Neural cell (in vitro differentiated cells): ENCODE measurements around the gene TSPAN33. TPM values are rescaled to one million over a fixed set of nuclear protein-coding genes. Genes with fewer than 3 reads are reported as not detected.

Experiments
- H2AFZ ChIP-seq: fragments of 200-600, 300-800 bp; sonication (generic), shearing (Covaris generic); 2 replicates; pipeline ENCODE4 v1.6.0; 2014; ENCODE audit warnings: low read depth, mild to moderate bottlenecking, antibody characterized with exemption, low read length, moderate library complexity
- H3F3A ChIP-seq: fragments of 200-600 bp; shearing (Covaris generic); 2 replicates; pipeline ENCODE4 v1.6.1; 2016; ENCODE audit warnings: mild to moderate bottlenecking, moderate library complexity, mixed read lengths, antibody characterized with exemption, low read length; ENCODE audit not compliant: insufficient read depth, poor library complexity, severe bottlenecking
- H3K27ac ChIP-seq: fragments of 200-600, 300-800 bp; sonication (generic), shearing (Covaris generic); 2 replicates; pipeline ENCODE4 v1.5.1; 2014; ENCODE audit warnings: mild to moderate bottlenecking, low read length, moderate library complexity
- H3K27me3 ChIP-seq: fragments of 300-800, 200-600 bp; sonication (generic), shearing (Covaris generic); 2 replicates; pipeline ENCODE4 v1.6.0; 2014; ENCODE audit warnings: mild to moderate bottlenecking, low read depth, low read length, moderate library complexity; ENCODE audit not compliant: insufficient read depth
- H3K36me3 ChIP-seq: fragments of 300-800, 200-600 bp; sonication (generic), shearing (Covaris generic); 2 replicates; pipeline ENCODE4 v1.5.1; 2014; ENCODE audit warnings: mild to moderate bottlenecking, antibody characterized with exemption, low read length, moderate library complexity; ENCODE audit not compliant: insufficient read depth
- H3K4me2 ChIP-seq: fragments of 300-800, 200-600 bp; sonication (generic), shearing (Covaris generic); 2 replicates; pipeline ENCODE4 v1.6.0; 2014; ENCODE audit warnings: mild to moderate bottlenecking, low read length
- H3K4me3 ChIP-seq: fragments of 300-800, 200-600 bp; sonication (generic), shearing (Covaris generic); 2 replicates; pipeline ENCODE4 v1.5.1; 2014; ENCODE audit warnings: mild to moderate bottlenecking, low read length, moderate library complexity
- H3K79me2 ChIP-seq: fragments of 200-600 bp; shearing (Covaris generic); replicated peaks from 2 replicates; pipeline ENCODE4 v1.6.0; 2014; ENCODE audit warnings: mild to moderate bottlenecking, low read length, moderate library complexity; ENCODE audit not compliant: insufficient read depth
- H3K9ac ChIP-seq: fragments of 300-800, 200-600 bp; sonication (generic), shearing (Covaris generic); 2 replicates; pipeline ENCODE4 v1.6.1; 2016; ENCODE audit warnings: mild to moderate bottlenecking, low read length, mixed read lengths
- H3K9me2 ChIP-seq: fragments of 200-600 bp; shearing (Covaris generic); 2 replicates; pipeline ENCODE4 v1.6.1; 2016; ENCODE audit warnings: mild to moderate bottlenecking, low read length, mixed read lengths; ENCODE audit not compliant: insufficient read depth
- H3K9me3 ChIP-seq: fragments of 200-600, 300-800 bp; sonication (generic), shearing (Covaris generic); 2 replicates; pipeline ENCODE4 v1.6.1; 2016; ENCODE audit warnings: mild to moderate bottlenecking, mixed run types, low read length, moderate library complexity, mixed read lengths
- H4K20me1 ChIP-seq: fragments of 200-600 bp; shearing (Covaris generic); 2 replicates; pipeline ENCODE4 v1.6.1; 2016; ENCODE audit warnings: mild to moderate bottlenecking, mixed run types; ENCODE audit not compliant: insufficient read depth
- CTCF ChIP-seq: fragments of 450-650 bp; IDR thresholded peaks from 2 replicates; pipeline ENCODE4 v1.5.1; 2014; ENCODE audit warnings: antibody characterized with exemption, mild to moderate bottlenecking, moderate library complexity; ENCODE audit not compliant: poor library complexity, severe bottlenecking
- EP300 ChIP-seq: fragments of 450-650 bp; conservative IDR thresholded peaks from 2 replicates; pipeline ENCODE4 v1.6.1; 2014; ENCODE audit warnings: antibody characterized with exemption, mild to moderate bottlenecking, moderate library complexity; ENCODE audit not compliant: poor library complexity, severe bottlenecking
- EZH2 ChIP-seq: fragments of 200-600, 300-800 bp; shearing (Covaris generic), sonication (generic); IDR thresholded peaks from 2 replicates; pipeline ENCODE4 v1.6.1; 2014; ENCODE audit warnings: antibody characterized with exemption, low read length, borderline replicate concordance, mild to moderate bottlenecking; ENCODE audit not compliant: insufficient read depth, poor library complexity, severe bottlenecking
- MXI1 ChIP-seq: fragments of 450-650 bp; conservative IDR thresholded peaks from 2 replicates; pipeline ENCODE4 v1.6.1; 2014; ENCODE audit warnings: antibody characterized with exemption, mild to moderate bottlenecking; ENCODE audit not compliant: poor library complexity, severe bottlenecking
- POLR2AphosphoS5 ChIP-seq: IDR thresholded peaks from 2 replicates; pipeline ENCODE4 v1.6.1; 2012
- RAD21 ChIP-seq: fragments of 450-650 bp; conservative IDR thresholded peaks from 2 replicates; pipeline ENCODE4 v1.6.1; 2014; ENCODE audit warnings: antibody characterized with exemption, mild to moderate bottlenecking, moderate library complexity
- REST ChIP-seq: IDR thresholded peaks from 2 replicates; pipeline ENCODE4 v1.6.1; 2012; ENCODE audit warnings: borderline replicate concordance
- SMC3 ChIP-seq: fragments of 450-650 bp; conservative IDR thresholded peaks from 2 replicates; pipeline ENCODE4 v1.6.1; 2014; ENCODE audit warnings: antibody characterized with exemption, mild to moderate bottlenecking, moderate library complexity; ENCODE audit not compliant: poor library complexity
- TAF1 ChIP-seq: IDR thresholded peaks from 2 replicates; pipeline ENCODE4 v1.6.1; 2012; ENCODE audit warnings: low read depth
- polyA plus RNA-seq: library from polyadenylated mRNA; depleted of rRNA; stranded (reverse); fragments of >200 nt; gene quantifications from 2 replicates; pipeline ENCODE4 v1.2.3, GENCODE V29; 2014

Gene TSPAN33
- polyA plus RNA-seq, 1 donor from 2014 or later = 2.5 TPM

- Histone ChIP-seq H3F3A (no peaks in the 10 kb centered on the region), H3K36me3 (no peaks in the 10 kb centered on the region), H3K27me3 (no peaks in the 10 kb centered on the region), H3K9me3 (no peaks in the 10 kb centered on the region), H3K79me2 (no peaks in the 10 kb centered on the region), H3K4me3 (no peak overlapping the region), H2AFZ (no peak overlapping the region), H3K27ac (no peak overlapping the region), H3K9ac (no peak overlapping the region), H3K4me2 (no peak overlapping the region), H4K20me1 (no peaks in the 10 kb centered on the region), H3K9me2 (no peaks in the 10 kb centered on the region)
- TF ChIP-seq RAD21 (no peak), SMC3 (no peak), POLR2AphosphoS5 (no peak), MXI1 (no peak), CTCF (no peak), REST (no peak), TAF1 (no peak), EZH2 (no peak), EP300 (no peak)
Observed at GRCh38 chr7:129169171-129169671, 24.7 kb downstream of the TSPAN33 start.

GRCh38 chr7:129169686-129170440 is 25.4 kb downstream of the TSPAN33 start:
- Histone ChIP-seq H3K79me2 (no peaks in the 10 kb centered on the region), H2AFZ (no peak overlapping the region), H3K4me2 (no peak overlapping the region), H3F3A (no peaks in the 10 kb centered on the region), H3K27me3 (no peaks in the 10 kb centered on the region), H3K9me2 (no peaks in the 10 kb centered on the region), H3K27ac (no peak overlapping the region), H3K36me3 (no peaks in the 10 kb centered on the region), H3K9ac (no peak overlapping the region), H4K20me1 (no peaks in the 10 kb centered on the region), H3K9me3 (no peaks in the 10 kb centered on the region), H3K4me3 (no peak overlapping the region)
- TF ChIP-seq SMC3 (no peak), EZH2 (no peak), RAD21 (no peak), MXI1 (no peak), EP300 (no peak), REST (no peak)
